HL-60 (cell line): ENCODE measurements around the gene URB2.

Experiments
- DNase-seq, 2 experiments: peaks; one replicate each; pipeline ENCODE4 v3.0.0-alpha.2; 2010 to 2020; ENCODE audit warnings: low read depth in 1 of 2, low spot score in 1 of 2
- H3K27ac ChIP-seq: fragments of 250-450 bp; sonication (Bioruptor Pico); replicated peaks from 2 replicates; pipeline ENCODE4 v1.5.1; 2020; ENCODE audit warnings: mild to moderate bottlenecking, moderate library complexity
- H3K27me3 ChIP-seq: fragments of 250-450 bp; sonication (Bioruptor Pico); 2 replicates; pipeline ENCODE4 v1.5.1; 2021; ENCODE audit warnings: mild to moderate bottlenecking, moderate library complexity; ENCODE audit not compliant: insufficient read depth, poor library complexity, severe bottlenecking
- H3K4me3 ChIP-seq: replicated peaks from 2 replicates; pipeline ENCODE4 v1.5.1; 2011; ENCODE audit warnings: mild to moderate bottlenecking, control low read depth, low read length; ENCODE audit not compliant: insufficient read depth
- CTCF ChIP-seq: IDR thresholded peaks from one replicate; pipeline ENCODE4 v1.5.1; 2011; ENCODE audit warnings: low read length, control low read depth, inconsistent platforms; ENCODE audit not compliant: insufficient read depth
- GABPA ChIP-seq: IDR thresholded peaks from 2 replicates; pipeline ENCODE4 v1.6.1; 2012; ENCODE audit warnings: low read depth
- POLR2AphosphoS5 ChIP-seq: IDR thresholded peaks from 2 replicates; pipeline ENCODE4 v1.6.1; 2012; ENCODE audit warnings: low read depth
- REST ChIP-seq: IDR thresholded peaks from 2 replicates; pipeline ENCODE4 v1.6.1; 2012; ENCODE audit warnings: low read depth; ENCODE audit not compliant: insufficient replicate concordance
- SPI1 ChIP-seq: IDR thresholded peaks from 2 replicates; pipeline ENCODE4 v1.6.1; 2012; ENCODE audit warnings: low read depth, mild to moderate bottlenecking, borderline replicate concordance

URB2 gene

GRCh38 chr1:229648406-229648805 lies 22.4 kb downstream of the URB2 start:
- TF ChIP-seq POLR2AphosphoS5 (no peak), GABPA (no peak), SPI1 (no peak), CTCF (no peak), REST (no peak)
- H3K4me3 ChIP-seq = no peak overlapping the region
- no peak for DNase-seq
- no peak overlapping the region for H3K27ac ChIP-seq
- H3K27me3 ChIP-seq = no peaks in the 10 kb centered on the region

- Histone ChIP-seq H3K4me3 (no peak overlapping the region), H3K27ac (no peak overlapping the region), H3K27me3 (no peaks in the 10 kb centered on the region)
- no peak for TF ChIP-seq POLR2AphosphoS5
- TF ChIP-seq GABPA = no peak
- no peak for TF ChIP-seq CTCF
- TF ChIP-seq REST = no peak
- TF ChIP-seq SPI1 = no peak
- no peak for DNase-seq
These were observed 24.0 kb downstream of the URB2 start for GRCh38 chr1:229650045-229650444.

GRCh38 chr1:229651546-229651945 lies 25.5 kb downstream of the URB2 start:
- Histone ChIP-seq H3K27ac (no peak overlapping the region), H3K27me3 (no peaks in the 10 kb centered on the region), H3K4me3 (no peak overlapping the region)
- no peak for DNase-seq
- TF ChIP-seq GABPA = no peak
- no peak for TF ChIP-seq SPI1
- TF ChIP-seq CTCF = no peak
- no peak for TF ChIP-seq REST
- no peak for TF ChIP-seq POLR2AphosphoS5
